Neuronal stem cell (in vitro differentiated cells): ENCODE results near the gene REPS1.
"Not testable (repeated sequence)": the region's sequence is repeated elsewhere in the genome, so short reads cannot be mapped to it uniquely, and the experiment has no call there.

Source experiments
- DNase-seq: peaks from one replicate; pipeline ENCODE4 v3.0.0-alpha.2; 2013; ENCODE audit warnings: low spot score
- H2AFZ ChIP-seq: one replicate; pipeline ENCODE4 v1.6.1; 2013; ENCODE audit warnings: mild to moderate bottlenecking, low read length, inconsistent platforms
- H2AK5ac ChIP-seq: 2 replicates; pipeline ENCODE4 v1.6.1; 2013; ENCODE audit warnings: low read depth, mild to moderate bottlenecking, inconsistent platforms, low read length, moderate library complexity, mixed read lengths
- H2BK120ac ChIP-seq: 2 replicates; pipeline ENCODE4 v1.6.1; 2013; ENCODE audit warnings: low read depth, mild to moderate bottlenecking, inconsistent platforms, low read length, moderate library complexity, mixed read lengths
- H2BK12ac ChIP-seq: one replicate; pipeline ENCODE4 v1.6.1; 2013; ENCODE audit warnings: low read length, inconsistent platforms
- H2BK15ac ChIP-seq: 2 replicates; pipeline ENCODE4 v1.6.1; 2013; ENCODE audit warnings: mild to moderate bottlenecking, low read length, inconsistent platforms, mixed read lengths
- H2BK5ac ChIP-seq: one replicate; pipeline ENCODE4 v1.6.1; 2013; ENCODE audit warnings: inconsistent platforms, mild to moderate bottlenecking, low read length, moderate library complexity
- H3K14ac ChIP-seq: one replicate; pipeline ENCODE4 v1.6.1; 2013; ENCODE audit warnings: low read length, inconsistent platforms
- H3K18ac ChIP-seq: 2 replicates; pipeline ENCODE4 v1.6.1; 2013; ENCODE audit warnings: low read length, inconsistent platforms
- H3K23ac ChIP-seq: 2 replicates; pipeline ENCODE4 v1.6.1; 2013; ENCODE audit warnings: low read depth, mild to moderate bottlenecking, mixed read lengths, low read length, inconsistent platforms; ENCODE audit not compliant: poor library complexity
- H3K27ac ChIP-seq: replicated peaks from 3 replicates; pipeline ENCODE4 v1.5.1; 2013; ENCODE audit warnings: low read length, inconsistent platforms
- H3K27me3 ChIP-seq, 3 experiments: 2 replicates each; pipeline ENCODE4 v1.6.1; 2013; ENCODE audit warnings: low read length in 3 of 3, mild to moderate bottlenecking in 2 of 3, inconsistent platforms in 1 of 3, low read depth in 1 of 3, mixed read lengths in 1 of 3, moderate library complexity in 1 of 3; ENCODE audit not compliant: control insufficient read depth in 3 of 3, insufficient read depth in 3 of 3
- H3K36me3 ChIP-seq, 2 donors: replicated peaks in 1 of 2; 2 replicates each; pipeline ENCODE4 v1.6.1; 2013; ENCODE audit warnings: low read length in 2 of 2; ENCODE audit not compliant: control insufficient read depth in 2 of 2, insufficient read depth in 2 of 2
- H3K4ac ChIP-seq: 2 replicates; pipeline ENCODE4 v1.6.1; 2013; ENCODE audit warnings: inconsistent platforms, mild to moderate bottlenecking, low read length, moderate library complexity
- H3K4me1 ChIP-seq, 2 donors: 1 replicate in 1 of 2; 2 replicates in 1 of 2; pipeline ENCODE4 v1.6.1; 2013; ENCODE audit warnings: low read length in 2 of 2, low read depth in 1 of 2; ENCODE audit not compliant: control insufficient read depth in 2 of 2, insufficient read depth in 1 of 2
- H3K4me2 ChIP-seq: one replicate; pipeline ENCODE4 v1.6.1; 2013; ENCODE audit warnings: mild to moderate bottlenecking, low read length, inconsistent platforms; ENCODE audit not compliant: insufficient read depth, poor library complexity, severe bottlenecking
- H3K4me3 ChIP-seq, 2 donors: 2 replicates each; pipeline ENCODE4 v1.5.1; 2013; ENCODE audit warnings: low read length in 2 of 2, mild to moderate bottlenecking in 2 of 2, inconsistent platforms in 1 of 2, moderate library complexity in 1 of 2
- H3K79me1 ChIP-seq: one replicate; pipeline ENCODE4 v1.6.1; 2013; ENCODE audit warnings: low read depth, mild to moderate bottlenecking, inconsistent platforms, low read length, moderate library complexity
- H3K9ac ChIP-seq: one replicate; pipeline ENCODE4 v1.6.1; 2013; ENCODE audit warnings: mild to moderate bottlenecking, low read depth, low read length, inconsistent platforms; ENCODE audit not compliant: poor library complexity
- H3K9me3 ChIP-seq, 2 donors: replicated peaks in 1 of 2; 2 replicates each; pipeline versions ENCODE3 to v1.6.1; 2013; ENCODE audit warnings: low read length in 2 of 2, mild to moderate bottlenecking in 2 of 2, inconsistent platforms in 1 of 2, low read depth in 1 of 2, mixed read lengths in 1 of 2, moderate library complexity in 1 of 2; ENCODE audit not compliant: control insufficient read depth in 2 of 2, insufficient read depth in 1 of 2
- H4K8ac ChIP-seq: one replicate; pipeline ENCODE4 v1.6.1; 2013; ENCODE audit warnings: low read depth, mild to moderate bottlenecking, inconsistent platforms, low read length, moderate library complexity
- H4K91ac ChIP-seq: one replicate; pipeline ENCODE4 v1.6.1; 2013; ENCODE audit warnings: low read length, low read depth, mild to moderate bottlenecking, inconsistent platforms; ENCODE audit not compliant: poor library complexity
- WGBS, 2 donors: extraction: QIAGEN DNeasy Blood & Tissue Kit; methylation state at CpG; one replicate each; pipeline ENCODE4 v1.1.7; 2013; ENCODE audit warnings: missing lambda C conversion rate in 2 of 2, mixed read lengths in 1 of 2; ENCODE audit not compliant: insufficient read length in 2 of 2, insufficient replicate concordance in 1 of 2; ENCODE audit errors: extremely low coverage in 2 of 2; 5-methylcytosine and 5-hydroxymethylcytosine counted together

The REPS1 gene

GRCh38 chr6:138996524-138996923 lies 8.5 kb upstream of the REPS1 start:
- no peak overlapping the region for H3K18ac ChIP-seq
- no peak overlapping the region for H2AFZ ChIP-seq
- H3K4me3 ChIP-seq = no peak overlapping the region
- H3K9me3 ChIP-seq = no peaks in the 10 kb centered on the region
- H4K8ac ChIP-seq = no peak overlapping the region
- WGBS, 2 donors = no CpG with 5 or more reads among the region's 3 CpGs
- H3K4me1 ChIP-seq = no peaks in the 10 kb centered on the region
- no peak overlapping the region for H2BK15ac ChIP-seq
- no peak overlapping the region for H2AK5ac ChIP-seq
- no peaks in the 10 kb centered on the region for H3K79me1 ChIP-seq
- H3K27ac ChIP-seq = no peak overlapping the region
- no peaks in the 10 kb centered on the region for H3K36me3 ChIP-seq
- H3K23ac ChIP-seq = no peak overlapping the region
- DNase-seq = no peak
- no peak overlapping the region for H2BK5ac ChIP-seq
- no peak overlapping the region for H2BK12ac ChIP-seq
- no peak overlapping the region for H3K14ac ChIP-seq
- no peak overlapping the region for H4K91ac ChIP-seq
- H3K9ac ChIP-seq = no peak overlapping the region
- no peak overlapping the region for H2BK120ac ChIP-seq
- H3K27me3 ChIP-seq = peaks cover 0 to 20% (median 0%) of the 10 kb centered on the region in 3 experiments
- no peak overlapping the region for H3K4ac ChIP-seq
- H3K4me2 ChIP-seq = no peak overlapping the region

GRCh38 chr6:138993410-138993809 lies 5.4 kb upstream of the REPS1 start:
- not testable (repeated sequence) for H3K18ac ChIP-seq, H2BK120ac ChIP-seq, H3K27me3 ChIP-seq, H3K4me2 ChIP-seq, H3K4ac ChIP-seq, H2AK5ac ChIP-seq, H3K9ac ChIP-seq, H3K27ac ChIP-seq, H3K36me3 ChIP-seq, H2BK5ac ChIP-seq, DNase-seq, H2BK12ac ChIP-seq, H3K14ac ChIP-seq, H3K9me3 ChIP-seq, H2AFZ ChIP-seq, H3K4me1 ChIP-seq, H2BK15ac ChIP-seq, H4K8ac ChIP-seq, H3K79me1 ChIP-seq, H4K91ac ChIP-seq, H3K4me3 ChIP-seq, H3K23ac ChIP-seq
- no CpG with 5 or more reads among the region's 1 CpG for WGBS, 2 donors

GRCh38 chr6:138992965-138993364 lies 4.9 kb upstream of the REPS1 start:
- not testable (repeated sequence) for H4K8ac ChIP-seq, H3K36me3 ChIP-seq, H2BK120ac ChIP-seq, H2AFZ ChIP-seq, H2BK5ac ChIP-seq, H3K23ac ChIP-seq, DNase-seq, H2BK12ac ChIP-seq, H3K4me1 ChIP-seq, H3K9ac ChIP-seq, H3K18ac ChIP-seq, H2AK5ac ChIP-seq, H3K27ac ChIP-seq, H4K91ac ChIP-seq, H2BK15ac ChIP-seq, H3K79me1 ChIP-seq, H3K9me3 ChIP-seq, H3K4me3 ChIP-seq, H3K27me3 ChIP-seq, H3K14ac ChIP-seq, H3K4me2 ChIP-seq, H3K4ac ChIP-seq
- no CpG with 5 or more reads among the region's 5 CpGs for WGBS, 2 donors

GRCh38 chr6:138991206-138991605 lies 3.2 kb upstream of the REPS1 start:
- Histone ChIP-seq H3K27ac (no peak overlapping the region), H3K4ac (no peak overlapping the region), H2BK120ac (no peak overlapping the region), H4K8ac (no peak overlapping the region), H3K27me3 (peaks cover 0 to 8% (median 0%) of the 10 kb centered on the region in 3 experiments), H3K18ac (no peak overlapping the region), H3K4me3 (no peak overlapping the region), H3K79me1 (peaks cover 7% of the 10 kb centered on the region), H2BK12ac (no peak overlapping the region), H3K4me2 (no peak overlapping the region), H2BK15ac (no peak overlapping the region), H3K9me3 (no peaks in the 10 kb centered on the region), H2AFZ (no peak overlapping the region), H3K23ac (no peak overlapping the region), H4K91ac (no peak overlapping the region), H3K36me3 (no peaks in the 10 kb centered on the region), H3K4me1 (peaks cover 2 to 3% of the 10 kb centered on the region in 2 donors), H3K14ac (no peak overlapping the region), H2AK5ac (no peak overlapping the region), H2BK5ac (no peak overlapping the region), H3K9ac (no peak overlapping the region)
- WGBS, 2 donors = no CpG with 5 or more reads among the region's 5 CpGs
- no peak for DNase-seq
